Measurements from ENCODE around the gene LHX5.

LHX5 gene

GRCh38 chr12:113418213-113418879, 53.3 kb downstream of the LHX5 start:
- DNase-seq (ENCODE audit: low read depth in 4 of 4, low spot score in 1 of 4) = no peak

DNA sequence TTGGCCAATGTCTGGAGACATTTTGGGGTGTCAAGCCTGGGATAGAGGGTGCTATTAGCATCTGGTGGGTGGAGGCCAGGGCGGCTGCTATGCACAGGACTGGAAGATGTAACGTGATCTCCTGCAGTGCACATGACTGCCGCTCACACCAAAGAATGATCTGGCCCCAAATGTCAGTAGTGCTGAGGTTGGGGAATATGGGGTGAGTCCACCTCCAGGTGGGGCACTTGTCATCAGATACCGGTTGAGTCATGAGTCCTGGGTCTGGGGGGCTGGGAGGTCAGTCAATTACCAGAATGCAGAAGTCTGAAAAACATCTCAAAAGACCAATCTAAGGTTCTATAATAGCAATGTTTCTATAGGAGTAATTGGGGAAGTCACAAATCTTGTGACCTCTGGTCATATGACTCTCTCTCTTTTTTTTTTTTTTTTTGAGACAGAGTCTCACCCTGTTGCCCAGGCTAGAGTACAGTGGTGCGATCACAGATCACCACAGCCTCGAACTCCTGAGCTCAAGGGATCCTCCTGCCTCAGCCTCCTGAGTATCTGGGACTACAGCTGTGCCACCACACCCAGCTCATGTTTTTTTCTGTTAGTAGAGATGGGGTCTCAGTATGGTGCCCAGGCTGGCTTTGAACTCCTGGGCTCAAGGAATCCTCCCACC, 55.4 kb downstream of the LHX5 start:
- DNase-seq (ENCODE audit: low read depth in 4 of 4, low spot score in 1 of 4) = no peak

- no peak for DNase-seq (ENCODE audit: low read depth in 4 of 4, low spot score in 1 of 4)
Measured at GRCh38 chr12:113414519-113415038, 57.1 kb downstream of the LHX5 start.

GRCh38 chr12:113413488-113413939, 58.2 kb downstream of the LHX5 start:
- DNase-seq (ENCODE audit: low read depth in 4 of 4, low spot score in 1 of 4) = no peak
